Suprapubic skin (tissue), 4 donors: ENCODE data around the gene GBP1.
"Not testable (repeated sequence)": the region's sequence is repeated elsewhere in the genome, so short reads cannot be mapped to it uniquely, and the experiment has no call there.

Source experiments
- EP300 ChIP-seq: sonication (generic); formaldehyde crosslinking; IDR thresholded peaks from one replicate; pipeline ENCODE4 v1.6.1; 2017; ENCODE audit warnings: antibody characterized with exemption
- POLR2AphosphoS5 ChIP-seq, 3 donors: sonication (generic); formaldehyde crosslinking; IDR thresholded peaks; one replicate each; pipeline ENCODE4 v1.6.1; 2017; ENCODE audit warnings: antibody characterized with exemption in 3 of 3
- TF ChIP-seq, protein P1 (sequence below), 2 donors: fragments of 200-600 bp in 1 of 2; fragments of 450-650 bp in 1 of 2; sonication (generic) in 1 of 2; IDR thresholded peaks; one replicate each; pipeline ENCODE4 v1.5.1; 2016 to 2019; ENCODE audit warnings: antibody characterized with exemption in 2 of 2, mild to moderate bottlenecking in 1 of 2, moderate library complexity in 1 of 2

DNA sequence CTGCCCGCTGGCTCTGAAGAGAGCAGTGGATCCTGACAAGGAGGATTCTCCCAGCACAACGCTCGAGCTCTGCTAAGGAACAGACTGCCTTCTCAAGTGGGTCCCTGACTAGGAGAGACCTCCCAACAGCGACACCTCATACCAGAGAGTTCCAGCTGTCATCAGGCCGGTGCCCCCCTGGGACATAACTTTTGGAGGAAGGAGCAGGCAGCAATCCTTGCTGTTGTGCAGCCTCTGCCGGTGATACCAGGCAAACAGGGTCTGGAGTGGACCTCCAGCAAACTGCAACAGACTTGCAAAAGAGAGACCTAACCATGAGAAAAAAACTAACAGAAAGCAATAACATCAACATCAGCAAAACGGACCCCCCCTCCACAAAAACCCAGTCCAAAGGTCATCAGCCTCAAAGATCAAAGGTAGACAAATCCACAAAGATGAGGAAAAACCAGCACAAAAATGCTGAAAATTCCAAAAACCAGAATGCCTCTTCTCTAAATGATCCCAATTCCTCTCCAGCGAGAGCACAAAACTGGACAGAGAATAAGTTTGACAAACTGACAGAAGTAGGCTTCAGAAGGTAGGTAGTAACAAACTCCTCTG, 7.6 kb upstream of the GBP1 start:
- not testable (repeated sequence) for TF ChIP-seq EP300; POLR2AphosphoS5 (IDR thresholded peaks at IDR 0.05)
- TF ChIP-seq, protein P1, sequence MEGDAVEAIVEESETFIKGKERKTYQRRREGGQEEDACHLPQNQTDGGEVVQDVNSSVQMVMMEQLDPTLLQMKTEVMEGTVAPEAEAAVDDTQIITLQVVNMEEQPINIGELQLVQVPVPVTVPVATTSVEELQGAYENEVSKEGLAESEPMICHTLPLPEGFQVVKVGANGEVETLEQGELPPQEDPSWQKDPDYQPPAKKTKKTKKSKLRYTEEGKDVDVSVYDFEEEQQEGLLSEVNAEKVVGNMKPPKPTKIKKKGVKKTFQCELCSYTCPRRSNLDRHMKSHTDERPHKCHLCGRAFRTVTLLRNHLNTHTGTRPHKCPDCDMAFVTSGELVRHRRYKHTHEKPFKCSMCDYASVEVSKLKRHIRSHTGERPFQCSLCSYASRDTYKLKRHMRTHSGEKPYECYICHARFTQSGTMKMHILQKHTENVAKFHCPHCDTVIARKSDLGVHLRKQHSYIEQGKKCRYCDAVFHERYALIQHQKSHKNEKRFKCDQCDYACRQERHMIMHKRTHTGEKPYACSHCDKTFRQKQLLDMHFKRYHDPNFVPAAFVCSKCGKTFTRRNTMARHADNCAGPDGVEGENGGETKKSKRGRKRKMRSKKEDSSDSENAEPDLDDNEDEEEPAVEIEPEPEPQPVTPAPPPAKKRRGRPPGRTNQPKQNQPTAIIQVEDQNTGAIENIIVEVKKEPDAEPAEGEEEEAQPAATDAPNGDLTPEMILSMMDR (IDR thresholded peaks at IDR 0.05) = not testable (repeated sequence)
